ENCODE measurements around the gene RFLNA.

DNA sequence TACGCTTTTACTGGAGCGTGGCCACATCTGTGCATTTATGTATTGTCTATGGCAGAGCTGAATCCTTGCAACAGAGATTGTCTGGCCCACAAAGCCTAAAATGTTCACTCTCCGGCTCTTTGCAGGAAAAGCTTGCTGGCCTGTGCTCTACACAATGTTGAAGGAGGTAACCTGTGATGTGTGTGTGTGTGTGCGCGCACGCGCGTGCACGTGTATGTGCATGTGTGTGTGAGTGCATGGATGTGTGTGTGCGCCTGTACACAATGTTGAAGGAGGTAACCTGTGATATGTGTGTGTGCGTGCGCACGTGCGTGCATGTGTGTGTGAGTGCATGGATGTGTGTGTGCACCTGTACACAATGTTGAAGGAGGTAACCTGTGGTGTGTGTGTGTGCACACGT is 62.7 kb downstream of the RFLNA start:
- no peak for TF ChIP-seq EZH2phosphoT487 (IDR thresholded peaks at IDR 0.05; ENCODE audit: insufficient read depth, low read depth)
- no peak for TF ChIP-seq EZH2 (IDR thresholded peaks at IDR 0.05; ENCODE audit: insufficient read depth, poor library complexity, severe bottlenecking)
